Measurements from ENCODE around the gene STK32B. TPM values are rescaled to one million over a fixed set of nuclear protein-coding genes. Genes with fewer than 3 reads are reported as not detected.

Gene STK32B
- total and polyA plus RNA-seq, 9 of the 15 experiments (the other 6 are each of a cell fraction or from before 2014, with no cell fraction given), result 0.03 to 0.20 (median 0.07) TPM; not detected in 2

DNA sequence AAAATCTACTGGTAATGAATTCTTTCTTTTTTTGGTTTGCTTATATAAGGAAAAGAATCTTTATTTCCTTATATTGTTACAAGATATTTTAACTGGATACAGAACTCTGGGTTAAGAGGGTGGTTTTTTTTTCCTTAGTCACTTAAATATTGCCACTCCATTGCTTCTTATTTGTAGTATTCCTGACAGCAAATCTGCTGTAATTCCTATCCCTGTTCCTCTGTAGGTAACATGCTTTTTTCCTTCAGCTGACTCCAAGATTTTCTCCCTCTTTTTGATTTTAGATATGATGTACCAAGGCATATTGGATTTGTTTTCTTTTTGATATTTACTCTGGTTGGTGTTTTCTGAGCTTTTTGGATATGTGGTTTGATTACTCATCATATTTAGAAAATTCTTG is 378.5 kb downstream of the STK32B start:
- DNase-seq (ENCODE audit: extremely low read depth in 1 of 4, low spot score in 3 of 4) (no peak), ATAC-seq (no peak), FAIRE-seq (no peak)
- no peaks in the 10 kb centered on the region for H3K79me2 ChIP-seq (ENCODE audit: control insufficient read depth, insufficient read depth, low read length)
- no peak overlapping the region for H3K27ac ChIP-seq (ENCODE audit: extremely low read depth, low read depth, low read length)
- no peak overlapping the region for H3K4me2 ChIP-seq (ENCODE audit: insufficient read depth, low read length)
- CTCF ChIA-PET (ENCODE audit: low intra/inter-chr PET ratio), result no interaction called here
- H3K27me3 ChIP-seq (ENCODE audit: control insufficient read depth in 2 of 2, insufficient read depth in 2 of 2, low read length in 2 of 2), result no peaks in the 10 kb centered on the region
- intact Hi-C loops (cut with micrococcal nuclease) (no loop called here), in situ Hi-C loops (cut with MboI) (no loop called here)
- no peak overlapping the region for H3K9ac ChIP-seq (ENCODE audit: insufficient read depth in 1 of 2, low read depth in 2 of 2, low read length in 2 of 2)
- POLR2A ChIA-PET, result interaction anchor here (0.6 to 0.7 kb wide), 2 partner anchors 460 to 821 kb away, joined by 3 to 4 read pairs; no protein-coding TSS in a partner anchor
- no peaks in the 10 kb centered on the region for H3K9me1 ChIP-seq (ENCODE audit: control insufficient read depth, insufficient read depth, low read length)
- no peak overlapping the region for H2AFZ ChIP-seq (ENCODE audit: low read depth, low read length)
- H3K36me3 ChIP-seq (ENCODE audit: control insufficient read depth, insufficient read depth, low read length), result no peaks in the 10 kb centered on the region
- no peak overlapping the region for H3K4me3 ChIP-seq
- no peaks in the 10 kb centered on the region for H4K20me1 ChIP-seq (replicated peaks; ENCODE audit: control insufficient read depth, insufficient read depth, low read length)
- TF ChIP-seq ZNF316 (IDR thresholded peaks at IDR 0.05) (peak; percentile 29; the same call in 1 of the 2 replicates), C11orf30 (IDR thresholded peaks at IDR 0.05; ENCODE audit: low read depth) (peak; percentile 25; the same call in 1 of the 2 replicates), ZNF609 (CRISPR knock-in tag; IDR thresholded peaks at IDR 0.05; ENCODE audit: borderline replicate concordance) (no peak)
- no peaks in the 10 kb centered on the region for H3K4me1 ChIP-seq (replicated peaks in 1 of 2; ENCODE audit: control insufficient read depth in 2 of 2, insufficient read depth in 2 of 2, low read length in 2 of 2)
- no peaks in the 10 kb centered on the region for H3K9me3 ChIP-seq (replicated peaks; ENCODE audit: control insufficient read depth, insufficient read depth, low read depth, low read length)
- BruUV-seq (replicated peaks), result no TSS peak
